GM21390 (cell line): Measurements from ENCODE around the gene CEP44.
A peak's percentile ranks its signal among the peaks of the same experiment; 100 is the strongest.
"Not testable (repeated sequence)": the region's sequence is repeated elsewhere in the genome, so short reads cannot be mapped to it uniquely, and the experiment has no call there.

Experiments
- ATAC-seq: cut with Tn5 transposase; IDR thresholded peaks from one replicate; pipeline ENCODE4 v1.9.1; 2021; ENCODE audit not compliant: unreplicated experiment

CEP44 gene

DNA sequence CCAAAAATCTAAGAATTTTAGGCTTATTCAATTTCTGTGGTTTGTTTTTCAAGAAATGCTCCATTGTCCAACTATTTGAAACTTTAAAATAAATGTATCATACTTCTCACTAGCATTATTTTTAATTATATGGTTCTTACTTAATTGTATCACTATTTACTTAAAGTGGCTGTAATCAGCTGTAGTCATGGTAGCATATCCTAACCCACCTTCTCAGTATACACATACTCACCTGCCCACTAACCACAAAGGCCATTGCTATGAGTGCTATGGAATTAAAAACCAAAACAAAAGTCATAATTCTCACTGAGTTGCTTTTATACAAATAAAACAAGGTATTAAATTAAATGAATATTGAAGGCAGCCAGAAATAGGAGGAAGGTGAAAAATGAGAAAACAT is 5.2 kb upstream of the CEP44 start:
- ATAC-seq = no peak

DNA sequence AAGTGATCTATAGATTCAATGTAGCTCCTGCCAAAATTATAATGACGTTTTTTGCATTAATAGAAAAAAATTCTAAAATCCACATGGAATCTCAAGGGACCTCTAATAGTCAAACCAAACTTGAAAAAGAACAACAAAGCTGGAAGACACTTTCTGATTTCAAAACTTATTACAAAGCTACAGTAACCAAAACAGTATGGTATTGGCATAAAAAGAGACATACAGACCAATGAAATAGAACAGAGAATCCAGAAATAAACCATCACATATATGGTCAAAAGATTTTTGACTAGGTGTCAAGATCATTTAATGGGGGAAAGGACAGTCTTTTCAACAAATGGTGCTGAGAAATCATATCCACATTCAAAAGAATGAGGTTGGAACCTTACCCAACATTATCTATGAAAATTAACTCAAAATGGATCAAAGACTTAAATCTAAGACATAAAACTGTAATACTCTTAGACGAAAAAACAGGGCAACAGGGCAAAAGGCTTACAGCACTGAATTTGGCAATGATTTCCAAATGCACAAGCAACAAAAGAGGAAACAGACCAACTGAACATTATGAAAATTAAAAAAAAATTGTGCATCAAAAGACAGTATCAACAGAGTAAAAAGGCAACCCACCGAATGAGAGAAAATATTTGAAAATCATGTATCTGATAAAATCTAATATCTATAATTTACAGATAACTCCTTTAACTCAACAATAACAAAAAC is 4.1 kb upstream of the CEP44 start:
- ATAC-seq = no peak

DNA sequence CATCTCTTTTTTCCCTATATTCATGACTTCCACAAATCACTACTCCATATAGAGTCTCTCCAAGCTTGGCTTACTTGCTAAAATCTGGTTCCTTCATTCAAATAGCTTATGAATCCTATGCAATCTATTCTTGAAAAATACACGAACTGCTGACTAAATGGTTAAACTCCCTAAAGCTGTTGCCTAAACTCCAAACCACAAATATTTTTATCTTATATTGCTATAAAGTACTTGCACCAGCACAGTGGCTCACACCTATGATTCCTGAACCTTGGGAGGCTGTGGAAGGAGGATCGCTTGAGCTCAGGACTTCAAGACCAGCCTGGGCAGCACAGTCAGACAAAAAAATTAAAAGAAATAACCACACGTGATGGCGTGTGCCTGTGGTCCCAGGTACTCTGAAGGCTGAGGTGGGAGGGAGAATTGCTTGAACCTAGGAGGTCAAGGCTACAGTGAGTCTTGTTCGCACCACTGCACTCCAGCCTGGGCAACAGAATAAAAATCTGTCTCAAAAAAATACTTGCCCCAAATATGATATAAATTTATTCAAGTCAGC is 2.5 kb upstream of the CEP44 start:
- ATAC-seq = no peak

DNA sequence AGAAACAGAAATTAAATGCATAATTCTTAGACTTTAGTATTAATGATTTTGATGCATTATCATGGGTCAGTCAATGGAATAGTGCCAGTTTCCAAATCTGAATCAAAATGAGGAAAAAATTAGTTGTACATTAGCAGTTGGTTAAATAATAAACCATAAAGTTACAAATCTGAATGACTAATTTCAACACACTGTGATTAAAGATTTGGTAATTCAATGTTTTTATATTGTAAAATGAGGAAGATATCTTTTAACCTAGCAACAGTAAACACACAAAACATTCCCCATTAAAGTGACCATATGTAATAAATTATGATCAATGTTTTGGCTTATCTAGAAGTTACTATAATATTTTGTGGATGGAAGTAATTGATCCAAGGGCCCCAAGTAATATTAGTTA is 1.8 kb upstream of the CEP44 start:
- ATAC-seq = no peak

DNA sequence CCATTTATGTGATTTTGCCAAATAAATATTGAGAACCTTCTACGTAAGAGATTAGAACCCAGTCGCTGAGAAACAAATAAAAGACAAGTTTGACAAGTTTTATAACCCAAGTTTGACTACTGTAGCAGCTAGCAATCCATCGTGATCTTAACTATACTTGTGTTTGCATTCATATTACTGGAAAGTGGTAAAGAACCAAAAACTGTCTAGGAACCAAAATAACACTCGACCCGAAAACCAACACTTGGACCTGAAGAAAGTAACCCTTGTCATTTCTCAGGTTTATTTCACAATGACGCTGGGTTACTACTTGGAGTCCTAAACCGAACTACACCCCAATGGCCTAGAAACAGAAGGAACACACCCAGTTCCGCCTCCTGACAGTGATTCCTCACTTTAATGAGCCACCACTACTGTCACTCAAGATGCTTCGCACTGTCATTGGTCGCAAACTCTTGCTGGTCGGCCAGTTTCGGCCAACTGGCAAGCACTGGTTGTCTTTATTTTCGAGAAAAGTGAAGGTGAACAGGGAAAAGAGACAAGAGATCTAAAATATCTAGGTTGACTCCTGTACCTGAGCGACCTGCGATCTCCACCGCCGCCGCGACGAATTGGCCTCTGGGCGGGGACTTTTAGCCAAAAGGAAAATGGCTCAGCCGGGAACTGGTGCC is 740 bp upstream of the CEP44 start:
- peak; percentile 98 for ATAC-seq

- no peak for ATAC-seq
Measured at GRCh38 chr4:174284487-174284886, 776 bp downstream of the CEP44 start.

DNA sequence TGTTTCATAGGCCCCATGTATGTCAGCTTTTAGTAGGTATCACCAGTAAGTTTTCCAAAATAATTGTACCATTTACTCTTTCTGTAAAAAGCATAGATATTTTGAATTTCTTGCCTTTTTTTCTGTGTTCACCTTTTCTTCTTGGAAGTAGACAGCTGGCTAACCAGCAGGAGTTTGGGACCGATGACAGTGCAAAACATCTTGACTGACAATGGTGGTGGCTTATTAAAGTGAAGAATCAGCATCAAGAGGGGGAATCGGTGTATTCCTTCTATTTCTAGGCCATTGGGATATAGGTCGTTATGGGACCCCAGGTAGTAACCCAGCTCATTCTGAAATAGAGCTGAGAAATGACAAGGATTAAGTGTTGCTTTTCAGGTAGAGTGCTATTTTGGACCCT is 3.2 kb downstream of the CEP44 start:
- no peak for ATAC-seq

DNA sequence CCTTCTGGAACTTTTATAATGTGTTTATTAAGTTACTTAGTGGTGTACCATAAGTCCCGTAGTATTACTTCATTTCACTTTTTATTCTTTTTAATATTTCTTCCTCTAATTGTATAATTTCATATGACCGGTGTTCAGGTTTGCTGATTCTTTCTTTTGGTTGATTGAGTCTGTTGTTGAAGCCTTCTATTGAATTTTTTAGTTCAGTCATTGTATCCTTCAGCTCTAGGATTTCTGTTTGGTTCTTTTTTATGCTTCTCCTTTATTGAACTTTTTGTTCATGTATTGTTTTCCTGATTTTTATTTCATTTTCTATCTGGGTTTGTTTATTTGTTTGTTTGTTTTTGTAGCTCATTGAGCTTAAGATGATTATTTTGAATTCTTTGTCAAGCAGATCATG is 8.8 kb downstream of the CEP44 start:
- ATAC-seq = no peak

DNA sequence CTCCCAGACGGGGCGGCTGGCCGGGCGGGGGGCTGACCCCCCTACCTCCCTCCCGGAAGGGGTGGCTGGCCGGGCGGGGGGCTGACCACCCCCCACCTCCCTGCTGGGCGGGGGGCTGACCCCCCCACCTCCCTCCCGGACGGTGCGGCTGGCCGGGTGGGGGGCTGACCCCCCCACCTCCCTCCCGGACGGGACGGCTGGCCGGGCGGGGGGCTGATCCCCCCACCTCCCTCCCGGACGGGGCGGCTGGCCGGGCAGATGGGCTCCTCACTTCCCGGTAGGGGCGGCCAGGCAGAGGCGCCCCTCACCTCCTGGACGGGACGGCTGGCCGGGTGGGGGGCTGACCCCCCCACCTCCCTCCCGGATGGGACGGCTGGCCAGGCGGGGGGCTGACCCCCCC is 10.9 kb downstream of the CEP44 start:
- ATAC-seq = not testable (repeated sequence)

DNA sequence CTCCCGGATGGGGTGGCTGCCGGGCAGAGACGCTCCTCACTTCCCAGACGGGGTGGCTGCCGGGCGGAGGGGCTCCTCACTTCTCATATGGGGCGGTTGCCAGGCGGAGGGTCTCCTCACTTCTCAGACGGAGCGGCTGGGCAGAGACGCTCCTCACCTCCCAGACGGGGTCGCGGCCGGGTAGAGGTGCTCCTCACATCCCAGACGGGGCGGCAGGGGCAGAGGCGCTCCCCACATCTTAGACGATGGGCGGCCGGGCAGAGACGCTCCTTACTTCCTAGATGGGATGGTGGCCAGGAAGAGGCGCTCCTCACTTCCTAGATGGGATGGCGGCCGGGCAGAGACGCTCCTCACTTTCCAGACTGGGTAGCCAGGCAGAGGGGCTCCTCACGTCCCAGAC is 11.4 kb downstream of the CEP44 start:
- ATAC-seq = not testable (repeated sequence)

DNA sequence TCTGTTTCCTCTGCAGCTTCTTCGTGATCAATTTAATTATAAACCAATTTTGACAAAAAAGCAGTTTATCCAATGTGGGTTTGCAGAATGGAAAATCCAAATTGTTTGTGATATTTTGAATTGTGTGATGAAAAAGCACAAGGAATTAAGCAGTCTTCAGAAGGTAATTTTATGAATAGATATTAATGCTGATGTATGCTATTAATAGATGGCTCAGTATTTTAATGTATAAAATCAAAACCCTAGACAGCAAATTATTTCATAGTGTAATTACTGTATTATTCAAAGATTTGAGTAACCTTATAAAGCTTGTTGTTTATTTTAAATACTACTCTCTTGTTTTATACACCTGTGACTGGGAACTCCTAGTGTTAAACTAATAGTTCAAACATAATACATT is 20.0 kb downstream of the CEP44 start:
- no peak for ATAC-seq

DNA sequence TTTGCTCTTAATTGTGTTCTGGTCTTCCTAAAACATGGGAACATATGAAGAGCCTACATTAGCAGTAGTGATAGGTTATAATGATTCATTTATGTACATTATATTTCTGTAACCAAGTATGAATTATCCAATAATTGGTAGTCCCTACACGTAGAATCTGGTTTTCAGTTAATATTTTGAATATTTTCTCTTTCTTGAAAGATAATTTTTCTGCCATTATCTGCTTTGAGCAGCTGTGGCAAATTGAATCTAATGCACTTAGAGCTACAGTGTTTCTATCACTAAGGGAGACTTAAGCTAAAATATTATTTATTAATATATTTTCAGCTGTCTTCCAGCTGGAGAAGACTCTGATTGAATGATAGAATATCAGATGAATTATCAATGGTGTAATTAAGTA is 21.0 kb downstream of the CEP44 start:
- ATAC-seq = no peak

DNA sequence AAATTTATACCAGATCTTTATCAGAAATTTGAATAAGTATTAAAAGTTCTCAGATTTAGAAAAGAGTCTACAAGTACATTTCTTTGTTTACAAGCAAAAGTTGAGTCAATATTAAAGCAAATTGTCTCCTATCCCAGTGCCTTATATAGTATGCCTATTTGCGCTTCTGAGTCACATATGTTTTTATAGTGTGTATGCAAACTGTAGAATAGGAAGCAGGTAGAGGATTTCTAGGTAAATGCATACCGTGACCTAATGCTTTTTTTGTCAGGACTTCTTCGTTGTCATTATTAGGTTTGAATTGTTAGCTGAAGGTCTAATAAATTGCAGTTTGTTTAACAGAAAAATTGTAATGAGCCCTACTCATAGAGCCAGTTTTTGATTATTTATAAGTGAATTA is 22.2 kb downstream of the CEP44 start:
- no peak for ATAC-seq

- no peak for ATAC-seq
Measured at GRCh38 chr4:174307694-174308093, 24.0 kb downstream of the CEP44 start.

DNA sequence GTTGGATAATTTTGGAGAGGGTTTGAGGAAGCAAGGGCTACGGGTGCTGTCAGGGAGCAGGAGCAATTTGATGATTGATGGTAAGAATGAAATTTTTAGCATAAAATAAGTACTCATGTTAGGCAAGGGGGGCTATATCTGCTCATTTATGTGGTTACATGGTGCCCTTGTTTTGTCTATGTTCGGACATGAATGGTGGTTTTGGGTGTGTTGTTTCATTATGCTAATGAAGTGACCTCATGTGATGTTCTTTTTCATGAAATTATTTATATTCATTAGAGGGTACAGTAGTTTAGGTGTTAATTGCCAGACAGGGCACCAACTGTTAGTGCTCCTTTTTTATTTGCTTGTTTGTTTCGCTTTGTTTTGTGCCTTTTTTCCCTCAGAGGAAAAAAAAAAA is 29.3 kb downstream of the CEP44 start:
- no peak for ATAC-seq

DNA sequence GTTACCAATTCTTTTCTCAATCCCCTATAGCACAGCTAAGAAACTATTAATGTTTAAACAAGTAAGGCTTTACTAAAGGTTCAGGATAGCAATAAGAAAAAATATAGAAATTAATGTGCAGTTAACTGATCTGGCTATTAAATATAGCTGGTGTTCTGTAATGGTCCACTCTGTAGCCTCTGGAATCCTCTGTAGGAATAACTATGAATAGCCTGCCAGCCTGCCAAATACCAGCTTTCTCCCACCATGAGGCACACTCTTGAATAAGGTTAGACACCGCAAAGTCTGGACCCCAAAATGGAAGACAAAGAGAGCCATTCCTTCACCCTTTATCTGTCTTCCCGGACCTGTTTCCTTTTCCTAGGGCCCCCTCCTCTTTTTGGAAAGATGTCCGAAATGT is 30.6 kb downstream of the CEP44 start:
- no peak for ATAC-seq

DNA sequence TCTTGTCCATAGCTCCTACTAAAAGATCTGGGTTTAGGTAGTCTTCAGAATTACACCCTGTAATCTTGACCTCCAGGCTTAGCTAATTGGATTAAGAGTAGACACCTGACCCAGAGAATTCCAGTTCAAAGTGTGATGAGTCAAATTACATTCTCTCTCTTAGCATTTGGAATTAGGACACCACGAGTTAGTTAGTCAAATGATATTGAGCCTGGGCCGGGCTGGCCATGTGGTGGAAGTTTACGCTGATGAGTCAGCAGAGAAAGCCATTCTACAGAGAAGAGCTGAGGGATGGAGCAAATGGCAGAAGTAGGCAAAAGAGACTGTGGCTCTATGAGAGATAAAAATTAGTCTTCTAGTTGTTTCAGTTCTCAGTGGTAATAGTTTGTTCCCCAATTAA is 31.1 kb downstream of the CEP44 start:
- no peak for ATAC-seq

GRCh38 chr4:174316546-174316945 is 32.8 kb downstream of the CEP44 start:
- ATAC-seq = no peak

DNA sequence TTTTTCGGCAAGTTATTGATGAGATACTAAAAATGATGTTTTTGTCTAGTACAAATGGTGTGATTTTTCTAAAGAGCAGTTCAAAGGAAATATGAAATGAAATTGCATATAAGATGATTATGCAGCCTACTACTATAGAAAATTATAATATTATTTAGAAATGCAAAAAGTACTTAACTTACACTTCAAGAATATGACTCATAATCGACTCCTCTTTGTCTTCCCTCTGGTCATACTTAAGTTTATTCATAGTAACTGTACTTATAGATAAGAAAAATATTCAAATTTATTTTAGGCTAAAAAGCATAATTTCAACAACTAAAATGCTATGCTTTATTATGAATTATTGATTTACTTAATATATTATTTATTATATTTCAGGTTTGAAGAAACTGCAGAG is 33.2 kb downstream of the CEP44 start:
- ATAC-seq = no peak

DNA sequence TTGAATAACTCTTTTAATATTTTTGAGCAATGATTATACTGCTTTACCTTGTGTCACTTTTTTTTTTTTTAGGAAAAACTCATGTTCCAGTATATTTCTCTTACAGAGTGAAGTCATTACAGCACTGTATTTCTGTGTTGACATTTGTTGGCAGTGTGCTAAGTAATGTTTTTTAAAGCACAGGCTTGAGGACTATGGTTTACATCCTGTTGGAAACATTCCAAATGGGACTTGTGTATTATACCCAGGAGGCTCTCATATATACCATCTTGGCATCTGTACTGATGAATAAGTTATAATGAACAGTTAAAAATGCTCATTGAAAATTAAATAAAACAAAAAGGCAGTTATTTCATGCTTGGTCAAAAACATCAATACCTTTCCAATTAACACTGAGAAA is 33.8 kb downstream of the CEP44 start:
- ATAC-seq = no peak

DNA sequence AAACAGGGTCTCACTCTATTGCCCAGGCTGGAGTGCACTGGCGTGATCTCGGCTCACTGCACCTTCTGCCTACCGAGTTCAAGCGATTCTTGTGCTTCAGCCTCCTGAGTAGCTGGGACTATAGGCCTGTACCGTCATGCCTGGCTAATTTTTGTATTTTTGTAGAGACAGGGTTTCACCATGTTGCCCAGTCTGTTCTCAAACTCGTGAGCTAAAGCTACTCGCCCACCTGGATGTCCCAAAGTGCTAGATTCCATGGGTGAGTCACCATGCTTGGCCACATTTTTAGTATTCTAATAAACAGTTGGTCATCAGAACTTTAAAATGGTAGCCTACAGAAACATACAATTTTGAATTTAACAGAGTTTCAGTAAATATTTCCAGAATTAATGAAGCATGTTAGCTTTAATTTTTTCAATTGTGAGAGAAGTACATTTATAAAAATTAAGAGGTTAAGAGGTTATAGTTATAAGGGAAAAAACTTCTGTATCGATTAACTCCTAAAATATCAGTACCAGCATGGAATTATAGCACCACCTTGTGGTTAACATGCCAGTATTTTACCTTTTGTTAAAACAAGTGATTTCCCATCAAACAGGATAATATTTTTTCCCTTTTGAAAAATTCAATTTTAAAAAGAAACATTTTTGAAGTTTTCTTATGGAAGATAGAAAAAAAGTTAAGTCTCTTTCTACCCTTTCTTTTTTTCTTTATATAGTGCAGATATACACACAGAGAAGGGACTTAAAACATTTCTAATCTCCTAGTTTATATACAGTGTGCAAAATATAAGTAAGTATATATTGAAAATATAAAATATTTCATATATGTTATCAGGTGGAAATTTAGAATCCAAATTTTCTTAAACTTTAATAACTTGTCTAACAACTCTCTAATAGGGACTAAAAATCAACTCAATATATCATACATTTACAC is 35.4 kb downstream of the CEP44 start:
- no peak for ATAC-seq
